MCF 10A (cell line): ENCODE measurements around the gene MAN2B1. TPM values are rescaled to one million over a fixed set of nuclear protein-coding genes. Genes with fewer than 3 reads are reported as not detected.

ENCODE experiments used
- BruUV-seq: library from RNA; stranded (reverse); fragments of 400-500 nt; replicated peaks from 2 replicates; lab custom pipeline; 2021; lab: Mats Ljungman, UMichigan
- CTCF ChIA-PET: fragments of 300-600 bp; sonication (Branson Sonifier 250); formaldehyde crosslinking; extraction: SDS; loops from one replicate; lab custom pipeline; 2021; ENCODE audit warnings: antibody characterized with exemption, inconsistent platforms; lab: Yijun Ruan, JAX
- POLR2A ChIA-PET: fragments of 300-600, 350-650 bp; sonication (Branson Sonifier 250); formaldehyde crosslinking; extraction: SDS; loops from one replicate; lab custom pipeline; 2020; ENCODE audit warnings: antibody characterized with exemption, inconsistent platforms; lab: Yijun Ruan, JAX
- DNase-seq: peaks from one replicate; pipeline ENCODE4 v3.0.0-alpha.2; 2018; ENCODE audit not compliant: unreplicated experiment
- H3K27ac Mint-ChIP-seq: one replicate; pipeline ENCODE4 v1.8.0; 2022; ENCODE audit warnings: mild to moderate bottlenecking, low read depth, mixed read lengths; ENCODE audit not compliant: unreplicated experiment
- H3K27me3 Mint-ChIP-seq: one replicate; pipeline ENCODE4 v1.8.0; 2022; ENCODE audit warnings: mixed read lengths; ENCODE audit not compliant: insufficient read depth, unreplicated experiment
- H3K36me3 Mint-ChIP-seq: one replicate; pipeline ENCODE4 v1.8.0; 2022; ENCODE audit warnings: mild to moderate bottlenecking, moderate library complexity, mixed read lengths; ENCODE audit not compliant: insufficient read depth, unreplicated experiment
- H3K4me1 Mint-ChIP-seq: one replicate; pipeline ENCODE4 v1.8.0; 2022; ENCODE audit warnings: mixed read lengths; ENCODE audit not compliant: insufficient read depth, unreplicated experiment
- H3K4me3 Mint-ChIP-seq: one replicate; pipeline ENCODE4 v1.8.0; 2022; ENCODE audit warnings: mild to moderate bottlenecking, moderate library complexity, mixed read lengths; ENCODE audit not compliant: unreplicated experiment
- H3K9me3 Mint-ChIP-seq: one replicate; pipeline ENCODE4 v1.8.0; 2022; ENCODE audit warnings: mixed read lengths; ENCODE audit not compliant: unreplicated experiment
- CTCF ChIP-seq: fragments of 200-600 bp; IDR thresholded peaks from one replicate; pipeline ENCODE4 v1.8.0; 2022; ENCODE audit warnings: antibody characterized with exemption, mild to moderate bottlenecking; ENCODE audit not compliant: unreplicated experiment
- intact Hi-C: fragments of 100-400 bp; cut with micrococcal nuclease; formaldehyde crosslinking; loops from 2 replicates; pipeline ENCODE4 v1.14.1; 2022
- total RNA-seq: library from RNA; stranded (reverse); gene quantifications from 2 replicates; pipeline ENCODE4 v1.2.3, GENCODE V29; 2022

Gene MAN2B1
- total RNA-seq, 1 experiment from 2014 or later: 53.8 TPM

GRCh38 chr19:12664406-12665280 is 1.9 kb downstream of the MAN2B1 start:
- peaks cover 7% of the 10 kb centered on the region for H3K4me1 Mint-ChIP-seq

GRCh38 chr19:12660980-12661379 is 5.6 kb downstream of the MAN2B1 start:
- POLR2A ChIA-PET: no interaction called here
- Mint-ChIP-seq H3K27me3 (no peaks in the 10 kb centered on the region), H3K27ac (no peak overlapping the region), H3K36me3 (peaks cover 49% of the 10 kb centered on the region), H3K9me3 (no peaks in the 10 kb centered on the region), H3K4me3 (no peak overlapping the region), H3K4me1 (peaks cover 5% of the 10 kb centered on the region)
- CTCF ChIA-PET: interaction anchor here (0.6 kb wide), 1 partner anchor 10 kb away, joined by 4 read pairs; no protein-coding TSS in a partner anchor
- no peak for TF ChIP-seq CTCF
- intact Hi-C loops: loop anchor here (10.0 kb wide), 1 partner anchor 496 kb away; the partner anchor contains the start of gene ZNF136
- DNase-seq: no peak
- no TSS peak for BruUV-seq

More at GRCh38 chr19:12664406-12665280, 1.9 kb downstream of the MAN2B1 start:
- no peak overlapping the region for H3K27ac Mint-ChIP-seq
- no peak overlapping the region for H3K4me3 Mint-ChIP-seq
- BruUV-seq: no TSS peak
- H3K9me3 Mint-ChIP-seq: no peaks in the 10 kb centered on the region
- peaks cover 57% of the 10 kb centered on the region for H3K36me3 Mint-ChIP-seq
- CTCF ChIA-PET: interaction anchor here (0.7 kb wide), 1 partner anchor 741 kb away, joined by 3 read pairs; no protein-coding TSS in a partner anchor
- no peak for TF ChIP-seq CTCF
- intact Hi-C loops: loop anchor here (10.0 kb wide), 1 partner anchor 500 kb away; the partner anchor contains the start of gene ZNF136
- no peaks in the 10 kb centered on the region for H3K27me3 Mint-ChIP-seq
- POLR2A ChIA-PET: interaction anchor here (2.4 kb wide), 1 partner anchor 17 kb away, joined by 17 read pairs; the partner anchor contains the start of gene DHPS
- no peak for DNase-seq

DNA sequence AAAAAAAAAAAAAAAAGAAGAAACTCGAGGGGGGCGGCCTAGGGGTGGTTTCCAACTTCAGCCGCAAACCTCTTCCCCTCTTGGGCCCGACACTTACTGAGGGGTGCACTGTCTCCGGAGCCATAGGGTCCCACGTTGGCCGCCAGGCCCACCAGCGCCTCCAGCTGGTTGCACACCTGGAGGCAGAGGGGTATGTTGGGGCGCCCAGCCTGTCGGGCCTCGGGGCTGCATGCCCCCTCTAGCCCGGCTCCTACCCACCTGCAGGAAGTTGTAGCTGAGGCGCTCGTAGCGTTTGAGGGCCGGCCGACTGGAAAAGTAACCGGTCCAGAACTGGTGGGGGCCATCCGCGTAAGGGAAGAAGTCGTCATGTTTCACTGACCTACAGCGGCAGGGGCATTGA is 8.6 kb downstream of the MAN2B1 start:
- ChIA-PET CTCF (interaction anchor here (0.6 to 0.9 kb wide), 2 partner anchors 9 to 14 kb away, joined by 3 read pairs; partner anchors contain the start of genes MAN2B1 and WDR83), POLR2A (no interaction called here)
- TF ChIP-seq CTCF: no peak
- Mint-ChIP-seq H3K36me3 (peaks cover 40% of the 10 kb centered on the region), H3K4me3 (no peak overlapping the region), H3K27ac (no peak overlapping the region), H3K4me1 (no peaks in the 10 kb centered on the region), H3K9me3 (no peaks in the 10 kb centered on the region), H3K27me3 (no peaks in the 10 kb centered on the region)
- DNase-seq: no peak
- BruUV-seq: no TSS peak
- intact Hi-C loops: no loop called here

- Mint-ChIP-seq H3K9me3 (no peaks in the 10 kb centered on the region), H3K27me3 (no peaks in the 10 kb centered on the region), H3K27ac (no peak overlapping the region), H3K4me1 (no peaks in the 10 kb centered on the region), H3K4me3 (no peak overlapping the region), H3K36me3 (peaks cover 33% of the 10 kb centered on the region)
- intact Hi-C loops: no loop called here
- DNase-seq: no peak
- ChIA-PET CTCF (no interaction called here), POLR2A (no interaction called here)
- no peak for TF ChIP-seq CTCF
- BruUV-seq: no TSS peak
Measured at GRCh38 chr19:12656899-12657571, 9.5 kb downstream of the MAN2B1 start.
